B cell (primary cell): ENCODE data around the gene SP3.

ENCODE experiments used
- EZH2 ChIP-seq: IDR thresholded peaks from 2 replicates; pipeline ENCODE4 v1.6.1; 2012; ENCODE audit warnings: borderline replicate concordance, low read depth, mild to moderate bottlenecking, moderate library complexity, low read length; ENCODE audit not compliant: insufficient read depth, poor library complexity, severe bottlenecking
- TF ChIP-seq, protein P1 (sequence below): fragments of 200-600 bp; IDR thresholded peaks from one replicate; pipeline ENCODE4 v1.8.0; 2022; ENCODE audit warnings: antibody characterized with exemption, mild to moderate bottlenecking

DNA sequence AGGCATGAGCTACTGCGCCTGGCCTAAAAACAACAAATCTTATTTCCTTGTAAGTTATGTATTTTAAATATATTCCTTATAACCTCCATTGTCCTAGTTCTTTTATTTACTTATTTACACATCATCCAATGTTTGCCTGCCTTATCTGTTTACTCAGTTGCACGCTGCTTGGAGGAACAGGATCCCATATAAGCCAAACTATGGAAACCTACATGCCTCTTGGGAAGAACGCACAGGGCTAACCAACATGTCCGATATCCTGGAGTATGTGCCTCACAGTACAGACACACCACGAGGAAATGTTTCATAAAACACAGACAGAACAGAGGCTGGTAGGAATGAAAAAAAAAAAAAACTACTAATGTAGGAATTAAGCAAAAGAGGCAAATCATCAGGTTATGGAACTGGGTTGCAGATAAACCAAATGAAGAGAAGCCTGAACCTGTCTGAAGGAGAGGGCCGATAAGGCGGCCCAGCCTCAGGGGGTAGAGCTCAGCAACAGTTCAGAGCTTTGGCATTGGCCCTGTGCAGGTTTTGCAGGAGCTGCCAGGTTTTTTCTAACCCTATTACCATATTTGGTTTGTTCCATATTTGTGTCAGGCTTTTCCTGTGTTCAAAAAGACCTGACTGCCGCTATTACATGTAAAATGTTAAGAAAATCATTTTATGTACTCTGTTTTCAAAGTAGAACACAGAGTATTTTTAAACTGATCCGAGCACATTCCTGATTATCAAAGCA lies 19.9 kb upstream of the SP3 start:
- TF ChIP-seq, protein P1, sequence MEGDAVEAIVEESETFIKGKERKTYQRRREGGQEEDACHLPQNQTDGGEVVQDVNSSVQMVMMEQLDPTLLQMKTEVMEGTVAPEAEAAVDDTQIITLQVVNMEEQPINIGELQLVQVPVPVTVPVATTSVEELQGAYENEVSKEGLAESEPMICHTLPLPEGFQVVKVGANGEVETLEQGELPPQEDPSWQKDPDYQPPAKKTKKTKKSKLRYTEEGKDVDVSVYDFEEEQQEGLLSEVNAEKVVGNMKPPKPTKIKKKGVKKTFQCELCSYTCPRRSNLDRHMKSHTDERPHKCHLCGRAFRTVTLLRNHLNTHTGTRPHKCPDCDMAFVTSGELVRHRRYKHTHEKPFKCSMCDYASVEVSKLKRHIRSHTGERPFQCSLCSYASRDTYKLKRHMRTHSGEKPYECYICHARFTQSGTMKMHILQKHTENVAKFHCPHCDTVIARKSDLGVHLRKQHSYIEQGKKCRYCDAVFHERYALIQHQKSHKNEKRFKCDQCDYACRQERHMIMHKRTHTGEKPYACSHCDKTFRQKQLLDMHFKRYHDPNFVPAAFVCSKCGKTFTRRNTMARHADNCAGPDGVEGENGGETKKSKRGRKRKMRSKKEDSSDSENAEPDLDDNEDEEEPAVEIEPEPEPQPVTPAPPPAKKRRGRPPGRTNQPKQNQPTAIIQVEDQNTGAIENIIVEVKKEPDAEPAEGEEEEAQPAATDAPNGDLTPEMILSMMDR, result no peak
- TF ChIP-seq EZH2, result no peak
